Measurements from ENCODE around the gene M6PR.
"Not testable (repeated sequence)": the region's sequence is repeated elsewhere in the genome, so short reads cannot be mapped to it uniquely, and the experiment has no call there.

GRCh38 chr12:8934080-8934479, 15.4 kb downstream of the M6PR start:
- TF ChIP-seq, protein P1, sequence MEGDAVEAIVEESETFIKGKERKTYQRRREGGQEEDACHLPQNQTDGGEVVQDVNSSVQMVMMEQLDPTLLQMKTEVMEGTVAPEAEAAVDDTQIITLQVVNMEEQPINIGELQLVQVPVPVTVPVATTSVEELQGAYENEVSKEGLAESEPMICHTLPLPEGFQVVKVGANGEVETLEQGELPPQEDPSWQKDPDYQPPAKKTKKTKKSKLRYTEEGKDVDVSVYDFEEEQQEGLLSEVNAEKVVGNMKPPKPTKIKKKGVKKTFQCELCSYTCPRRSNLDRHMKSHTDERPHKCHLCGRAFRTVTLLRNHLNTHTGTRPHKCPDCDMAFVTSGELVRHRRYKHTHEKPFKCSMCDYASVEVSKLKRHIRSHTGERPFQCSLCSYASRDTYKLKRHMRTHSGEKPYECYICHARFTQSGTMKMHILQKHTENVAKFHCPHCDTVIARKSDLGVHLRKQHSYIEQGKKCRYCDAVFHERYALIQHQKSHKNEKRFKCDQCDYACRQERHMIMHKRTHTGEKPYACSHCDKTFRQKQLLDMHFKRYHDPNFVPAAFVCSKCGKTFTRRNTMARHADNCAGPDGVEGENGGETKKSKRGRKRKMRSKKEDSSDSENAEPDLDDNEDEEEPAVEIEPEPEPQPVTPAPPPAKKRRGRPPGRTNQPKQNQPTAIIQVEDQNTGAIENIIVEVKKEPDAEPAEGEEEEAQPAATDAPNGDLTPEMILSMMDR (IDR thresholded peaks at IDR 0.05) = not testable (repeated sequence)
- not testable (repeated sequence) for TF ChIP-seq POLR2A, POLR2AphosphoS5 (IDR thresholded peaks at IDR 0.05)

Measured in breast epithelium (tissue), 3 donors.